Aorta (tissue), 5 donors: Measurements from ENCODE around the gene KCNJ10. TPM values are rescaled to one million over a fixed set of nuclear protein-coding genes. Genes with fewer than 3 reads are reported as not detected.

Experiments
- ATAC-seq: fragments of 200-7000 bp; cut with Tn5 transposase; one replicate; pipeline ENCODE4 v1.9.1; 2022; ENCODE audit warnings: moderate library complexity; ENCODE audit not compliant: low FRiP score
- DNase-seq, 2 donors: peaks; one replicate each; pipeline ENCODE4 v3.0.0-alpha.2; 2020
- H3K27ac ChIP-seq, 2 donors: one replicate each; pipeline ENCODE4 v1.5.1; 2013; ENCODE audit warnings: low read length in 2 of 2, mild to moderate bottlenecking in 2 of 2, moderate library complexity in 2 of 2, control low read depth in 1 of 2, inconsistent platforms in 1 of 2, low read depth in 1 of 2
- H3K27me3 ChIP-seq, 2 donors: one replicate each; pipeline ENCODE4 v1.6.1; 2013; ENCODE audit warnings: control low read depth in 1 of 2, low read length in 1 of 2, mild to moderate bottlenecking in 1 of 2, moderate library complexity in 1 of 2; ENCODE audit not compliant: insufficient read depth in 2 of 2, control insufficient read depth in 1 of 2
- H3K36me3 ChIP-seq, 2 donors: one replicate each; pipeline ENCODE4 v1.6.1; 2013; ENCODE audit warnings: control low read depth in 1 of 2, low read length in 1 of 2, mild to moderate bottlenecking in 1 of 2; ENCODE audit not compliant: insufficient read depth in 2 of 2, control insufficient read depth in 1 of 2
- H3K4me1 ChIP-seq, 2 donors: one replicate each; pipeline ENCODE4 v1.6.1; 2013; ENCODE audit warnings: low read length in 2 of 2, control low read depth in 1 of 2, mild to moderate bottlenecking in 1 of 2, moderate library complexity in 1 of 2; ENCODE audit not compliant: insufficient read depth in 2 of 2, control insufficient read depth in 1 of 2
- H3K4me3 ChIP-seq, 2 donors: one replicate each; pipeline ENCODE4 v1.5.1; 2013; ENCODE audit warnings: low read length in 2 of 2, control low read depth in 1 of 2, mild to moderate bottlenecking in 1 of 2
- H3K9me3 ChIP-seq: one replicate; pipeline ENCODE4 v1.6.1; 2013; ENCODE audit warnings: mild to moderate bottlenecking, low read length; ENCODE audit not compliant: control insufficient read depth
- WGBS, 2 donors: extraction: QIAGEN DNeasy Blood & Tissue Kit; methylation state at CpG; one replicate each; pipeline ENCODE4 v1.1.7; 2013; 5-methylcytosine and 5-hydroxymethylcytosine counted together
- intact Hi-C, 2 donors: fragments of 100-400 bp; cut with DNase I; formaldehyde crosslinking; loops; one replicate each; pipeline versions ENCODE4 v1.14.2 to v1.15.0; 2022
- polyA plus RNA-seq, 2 donors: library from polyadenylated mRNA; stranded (reverse); fragments of 200-250 nt; gene quantifications; one replicate each; pipeline ENCODE4 v1.2.3, GENCODE V29; 2013
- total RNA-seq, 2 donors: library from RNA; stranded (reverse); fragmentation: NEBNext Ultra II Directional; extraction: Animal tissue kit (Norgen Biotek cat#: 25700); gene quantifications; one replicate each; pipeline ENCODE4 v1.2.1, GENCODE V29; 2021
- donor health status: healthy with polysubstance abuse.
- donor health status: Bipolar disorder and iron deficiency.
- donor health status: DM: no; HTN: no; CAD: no.
- donor health status: DM: no; HTN: no; CAD: no.
- donor health status: DM: yes; HTN: yes; CAD: no.

Gene KCNJ10
- total and polyA plus RNA-seq, 4 donors = 0.10 to 0.63 (median 0.24) TPM; not detected in 1

DNA sequence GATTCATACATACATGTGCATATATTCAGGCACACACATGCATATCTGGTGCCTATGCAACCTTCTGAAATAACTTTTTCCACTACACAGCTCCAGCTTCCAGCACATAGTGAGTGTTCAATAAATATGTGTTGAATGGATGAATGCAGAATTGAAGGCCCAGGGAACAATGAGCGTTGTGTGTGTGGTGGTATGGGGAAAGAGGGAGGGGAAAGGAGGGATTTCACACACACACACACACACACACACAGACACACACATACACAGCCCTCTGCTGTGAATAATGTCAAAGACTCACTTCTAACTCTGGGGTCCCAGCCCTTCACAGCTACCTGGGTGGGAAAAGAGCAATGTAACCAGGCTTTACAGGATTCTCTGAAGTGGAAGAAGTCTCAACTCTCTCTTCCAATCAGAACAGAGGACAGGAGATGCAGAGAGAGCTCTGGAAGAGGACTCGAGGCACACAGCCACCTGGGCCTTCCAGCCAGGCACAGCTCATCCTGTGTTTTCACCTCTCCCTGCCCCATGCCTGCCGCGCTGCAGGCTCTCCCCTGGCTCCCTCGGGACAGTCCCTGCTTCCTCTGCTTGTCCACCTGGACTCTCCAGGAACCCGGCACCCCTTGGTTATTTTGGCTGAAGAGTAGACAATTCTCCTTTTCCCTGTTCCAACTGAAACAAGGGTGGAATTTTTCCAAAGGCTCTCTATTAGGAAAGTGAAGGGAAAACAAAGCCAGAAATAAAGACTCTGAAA, 33.9 kb upstream of the KCNJ10 start:
- H3K36me3 ChIP-seq = no peaks in the 10 kb centered on the region
- no peaks in the 10 kb centered on the region for H3K9me3 ChIP-seq
- H3K4me1 ChIP-seq = no peaks in the 10 kb centered on the region
- no peak for DNase-seq
- H3K27ac ChIP-seq = peak overlapping the region in 1 of 2 donors; percentile 52
- WGBS, 2 donors = 7 to 15% methylated on average over 6 of the region's 6 CpGs
- H3K27me3 ChIP-seq = no peaks in the 10 kb centered on the region
- intact Hi-C loops = loop anchor here in 1 of 2 donors (5.0 kb wide), 3 partner anchors 88 to 188 kb away; partner anchors contain the start of gene CASQ1
- H3K4me3 ChIP-seq = no peak overlapping the region
- no peak for ATAC-seq

DNA sequence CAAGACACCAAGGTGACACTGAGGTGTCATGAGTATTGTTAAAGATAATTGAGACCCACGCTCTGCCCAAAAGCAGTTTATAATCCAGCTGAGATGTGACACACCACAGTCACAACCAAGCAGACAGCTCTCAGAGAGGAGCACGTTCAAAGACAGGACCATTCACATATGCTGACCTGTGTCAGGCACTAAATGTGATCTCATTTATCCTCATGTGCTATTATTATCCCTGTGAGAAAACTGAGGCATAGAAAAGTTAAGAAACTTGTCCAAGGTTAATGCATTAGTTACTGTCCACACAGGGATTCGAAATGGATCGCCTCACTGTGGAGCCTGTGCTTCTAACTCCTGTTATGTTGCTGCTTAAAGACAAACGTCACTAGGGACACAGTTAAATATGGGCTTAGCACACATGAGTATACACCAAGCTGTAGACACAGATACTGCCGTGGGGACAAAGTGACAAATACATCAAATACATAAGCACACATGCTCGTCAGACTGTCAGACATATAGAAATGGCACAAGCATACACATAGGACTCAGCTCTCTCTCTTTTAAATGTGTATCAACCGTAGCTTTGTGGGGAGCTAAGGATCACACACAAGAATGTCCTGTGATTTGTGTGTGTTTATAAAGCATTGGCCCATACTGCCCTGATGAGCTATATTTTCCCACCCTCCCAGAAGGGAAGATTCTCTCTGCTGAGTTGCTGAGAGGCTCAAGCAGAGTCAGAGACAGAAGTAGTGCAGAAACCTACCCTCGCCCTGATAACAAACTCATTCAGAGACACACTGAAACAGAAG, 32.0 kb upstream of the KCNJ10 start:
- Histone ChIP-seq H3K9me3 (no peaks in the 10 kb centered on the region), H3K27me3 (no peaks in the 10 kb centered on the region), H3K4me3 (no peak overlapping the region), H3K27ac (peak overlapping the region in 1 of 2 donors; percentile 8), H3K36me3 (no peaks in the 10 kb centered on the region), H3K4me1 (no peaks in the 10 kb centered on the region)
- 29 to 36% methylated on average over 9 of the region's 9 CpGs for WGBS, 2 donors
- DNase-seq (no peak), ATAC-seq (no peak)
- intact Hi-C loops = loop anchor here (2.0 to 5.0 kb wide), 6 partner anchors 90 to 190 kb away; partner anchors contain the start of gene CASQ1 (in 1 of the 2)

DNA sequence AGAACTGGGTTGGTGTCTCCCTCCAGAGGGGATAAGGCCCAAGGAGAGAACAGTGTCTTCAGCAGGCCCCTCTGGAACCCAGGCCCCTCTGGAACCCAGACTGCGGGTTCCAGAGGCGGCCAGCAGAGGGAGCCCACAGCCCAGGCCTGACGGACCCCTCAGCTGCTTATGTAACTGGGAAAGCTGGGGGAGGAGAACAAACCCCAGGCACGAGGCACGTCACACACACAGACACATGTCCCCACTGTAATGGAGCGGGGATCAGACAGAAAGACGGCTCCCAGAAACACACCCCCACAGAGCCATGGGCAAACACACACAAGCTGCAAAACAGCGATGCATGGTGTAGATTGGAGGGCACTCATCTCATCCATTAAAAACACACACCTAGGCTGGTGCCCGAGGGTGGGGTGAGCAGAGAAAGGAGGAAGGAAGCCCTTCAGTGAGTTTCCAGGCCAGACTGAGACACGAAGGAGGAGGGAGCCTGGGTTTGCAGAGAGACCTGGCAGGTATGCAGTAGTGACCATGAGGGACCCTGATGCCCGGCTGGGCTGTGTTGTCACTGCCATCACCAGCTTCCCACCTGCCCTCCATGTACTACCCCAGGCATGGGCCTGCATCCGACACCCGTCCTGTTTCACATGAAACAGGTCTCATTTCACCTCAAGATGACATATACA, 31.2 kb upstream of the KCNJ10 start:
- intact Hi-C loops = loop anchor here (2.0 to 5.0 kb wide), 6 partner anchors 91 to 191 kb away; partner anchors contain the start of gene CASQ1 (in 1 of the 2)
- DNase-seq = peak; percentile 88 to 92
- WGBS, 2 donors = 17 to 19% methylated on average over 13 of the region's 13 CpGs
- Histone ChIP-seq H3K27me3 (no peaks in the 10 kb centered on the region), H3K4me3 (no peak overlapping the region), H3K27ac (peak overlapping the region in 1 of 2 donors; percentile 25), H3K4me1 (no peaks in the 10 kb centered on the region), H3K9me3 (no peaks in the 10 kb centered on the region), H3K36me3 (no peaks in the 10 kb centered on the region)
- peak; percentile 78 for ATAC-seq

DNA sequence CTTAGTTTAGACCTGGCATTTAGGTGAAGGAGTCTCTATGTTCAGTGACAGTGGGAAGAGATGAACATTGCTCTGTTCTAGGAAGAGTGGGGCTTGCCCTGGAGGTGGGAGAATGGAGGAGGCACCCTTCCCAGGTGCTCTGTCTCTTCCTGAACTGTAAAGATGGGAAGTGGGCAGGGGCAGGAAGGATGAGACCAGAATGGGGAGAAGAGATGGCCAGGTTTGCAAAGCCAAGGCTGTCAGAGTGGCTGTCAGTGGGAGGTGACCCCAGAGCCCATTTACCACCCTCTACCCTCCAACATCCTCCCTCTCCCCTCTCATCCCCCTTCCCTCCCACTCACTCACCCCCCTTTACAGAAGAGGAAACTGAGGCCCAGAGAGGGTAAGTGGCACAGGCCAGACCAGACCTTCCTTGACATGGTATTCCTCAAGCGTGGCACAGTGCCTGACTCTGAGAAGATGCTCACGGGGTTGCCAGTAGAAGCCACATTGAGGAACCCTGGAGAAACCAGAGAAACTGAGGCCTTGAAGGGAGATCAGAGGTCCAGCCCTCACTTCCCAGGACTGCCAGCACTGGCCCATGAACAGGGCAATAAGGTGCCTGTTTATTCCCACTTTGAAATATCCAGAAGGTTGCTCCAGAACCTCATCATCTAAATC, 29.9 kb upstream of the KCNJ10 start:
- H3K27me3 ChIP-seq = no peaks in the 10 kb centered on the region
- no peaks in the 10 kb centered on the region for H3K4me1 ChIP-seq
- H3K9me3 ChIP-seq = no peaks in the 10 kb centered on the region
- intact Hi-C loops = loop anchor here (1.0 to 5.0 kb wide), 10 partner anchors 92 to 192 kb away; partner anchors contain the start of genes CASQ1 (in 1 of the 2), DCAF8 (in 1 of the 2) and PEX19 (in 1 of the 2)
- DNase-seq = no peak
- no peak for ATAC-seq
- H3K36me3 ChIP-seq = no peaks in the 10 kb centered on the region
- 89 to 90% methylated on average over 2 of the region's 2 CpGs for WGBS, 2 donors
- no peak overlapping the region for H3K4me3 ChIP-seq
- H3K27ac ChIP-seq = peak overlapping the region; percentile 68 to 77

DNA sequence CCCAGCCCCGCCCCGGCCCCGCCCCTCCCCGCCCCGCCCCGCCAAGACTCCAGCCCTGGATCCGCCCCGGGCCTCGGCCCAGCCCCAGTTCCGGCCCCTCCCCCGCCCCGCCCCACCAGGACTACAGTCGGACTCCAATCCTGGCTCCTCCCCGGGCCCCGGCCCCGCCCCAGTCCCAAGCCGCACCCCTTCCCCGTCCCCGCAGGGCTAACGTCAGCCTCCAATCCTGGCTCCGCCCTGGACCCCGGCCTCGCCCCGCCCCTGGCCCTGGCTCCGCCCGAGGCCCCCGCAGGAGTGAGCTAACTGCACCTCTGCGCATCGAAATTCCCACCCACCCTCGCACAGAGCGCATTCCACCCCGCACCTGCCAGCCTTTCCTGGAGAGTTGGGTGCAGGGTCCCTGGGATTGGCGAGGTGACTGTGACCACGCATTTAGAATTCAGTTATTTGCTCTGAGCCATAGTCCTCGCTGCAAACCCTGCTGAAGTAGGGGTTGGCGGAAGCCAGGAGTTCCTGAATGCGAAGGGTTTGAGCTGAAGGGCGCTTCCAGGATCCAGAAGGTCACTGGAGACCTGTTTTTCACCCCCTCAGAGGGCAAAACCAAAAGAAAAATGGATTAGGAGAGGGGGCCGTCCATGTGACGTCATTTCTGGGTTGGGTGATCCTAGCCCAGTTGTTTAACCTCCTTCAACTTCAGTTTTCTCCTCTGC, 29.0 kb upstream of the KCNJ10 start:
- Histone ChIP-seq H3K4me1 (no peaks in the 10 kb centered on the region), H3K9me3 (no peaks in the 10 kb centered on the region), H3K27ac (peak overlapping the region; percentile 68 to 96), H3K36me3 (no peaks in the 10 kb centered on the region), H3K27me3 (no peaks in the 10 kb centered on the region), H3K4me3 (peak overlapping the region in 1 of 2 donors; percentile 31)
- intact Hi-C loops = loop anchor here in 1 of 2 donors (2.0 to 5.0 kb wide), 3 partner anchors 163 to 186 kb away; partner anchors contain the start of genes DCAF8 and PEX19
- DNase-seq = peak; percentile 99 to 100
- WGBS, 2 donors = 2 to 5% methylated on average over 20 to 40 of the region's 40 CpGs
- ATAC-seq = peak; percentile 93

DNA sequence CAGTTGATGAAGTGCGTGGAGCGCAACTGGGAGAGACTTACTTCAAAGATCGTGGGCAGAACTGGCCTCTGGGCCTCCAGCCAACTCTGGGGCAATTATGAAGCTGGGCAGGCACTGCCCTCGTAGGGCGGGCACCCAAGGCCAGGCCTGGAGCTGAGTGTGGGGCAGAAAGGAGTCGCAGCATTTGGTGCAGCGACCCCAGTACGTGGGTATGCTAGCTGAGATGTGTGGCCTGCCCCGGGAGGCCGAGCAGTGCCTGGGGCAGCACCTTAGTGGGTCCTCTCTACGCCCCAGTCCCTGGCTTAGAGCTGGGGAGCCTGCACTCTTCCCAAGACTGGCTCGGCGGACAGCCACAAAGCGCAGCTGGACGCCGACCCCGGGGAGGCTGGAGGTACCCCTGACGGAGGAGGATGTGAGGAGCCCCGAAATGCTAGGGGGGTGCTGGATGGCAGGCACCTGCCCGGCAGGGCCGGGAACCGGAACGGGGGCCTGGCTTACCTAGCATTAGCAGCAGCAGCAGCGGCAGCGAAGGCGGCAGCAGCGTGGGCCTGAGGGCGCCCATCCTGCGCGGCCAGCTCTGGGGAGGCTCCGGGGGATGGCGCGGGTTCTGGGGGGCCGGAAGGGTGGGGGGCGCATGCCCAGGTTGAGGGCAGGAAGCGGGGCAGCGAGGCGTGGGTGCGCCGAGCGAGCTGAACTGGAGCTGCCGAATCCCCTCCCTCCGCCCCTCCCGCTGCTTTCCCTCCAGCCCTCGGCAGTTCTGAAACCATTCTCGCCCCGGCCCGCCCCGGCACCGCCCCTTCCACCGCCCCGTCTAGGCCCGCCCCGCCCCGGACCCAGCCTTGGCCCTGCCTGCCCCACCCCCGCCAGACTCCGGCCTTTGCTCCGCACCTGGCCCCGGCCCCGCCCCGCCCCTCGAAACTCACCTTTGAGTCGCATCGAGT, 28.2 kb upstream of the KCNJ10 start, which contains the start of gene IGSF8:
IGSF8 (minus strand) TSS at position 709 of the 941 bp plus-strand sequence; CDS start at position 562, 147 bp downstream.
- H3K27ac ChIP-seq = peak within 1 kb of the TSS; percentile 71 to 96
- peak; percentile 95 to 98 for DNase-seq
- peak; percentile 84 for ATAC-seq
- no peaks in the 10 kb centered on the region for H3K9me3 ChIP-seq
- 1% methylated on average over 40 to 64 of the region's 64 CpGs for WGBS, 2 donors
- H3K36me3 ChIP-seq = no peaks in the 10 kb centered on the region
- H3K4me3 ChIP-seq = peak within 1 kb of the TSS; percentile 31 to 70
- intact Hi-C loops = loop anchor here in 1 of 2 donors (2.0 to 5.0 kb wide), 3 partner anchors 164 to 187 kb away; partner anchors contain the start of genes DCAF8 and PEX19
- no peaks in the 10 kb centered on the region for H3K27me3 ChIP-seq
- H3K4me1 ChIP-seq = no peaks in the 10 kb centered on the region
